Type B pancreatic cell (in vitro differentiated cells): ENCODE data around the gene PSMA3. TPM values are rescaled to one million over a fixed set of nuclear protein-coding genes. Genes with fewer than 3 reads are reported as not detected.

ENCODE experiments used
- DNase-seq: peaks from one replicate; pipeline ENCODE4 v3.0.0; 2021; ENCODE audit warnings: mixed read lengths; ENCODE audit not compliant: unreplicated experiment; ENCODE audit errors: extremely low spot score
- H3K27ac Mint-ChIP-seq: 2 replicates; pipeline ENCODE4 v1.8.0; 2021; ENCODE audit warnings: mild to moderate bottlenecking, mixed read lengths
- H3K27me3 Mint-ChIP-seq: 2 replicates; pipeline ENCODE4 v1.8.0; 2021; ENCODE audit warnings: mixed read lengths
- H3K36me3 Mint-ChIP-seq: 2 replicates; pipeline ENCODE4 v1.8.0; 2021; ENCODE audit warnings: mixed read lengths
- H3K4me1 Mint-ChIP-seq: one replicate; pipeline ENCODE4 v1.8.0; 2021; ENCODE audit warnings: mixed read lengths; ENCODE audit not compliant: unreplicated experiment
- H3K4me3 Mint-ChIP-seq: 2 replicates; pipeline ENCODE4 v1.8.0; 2021; ENCODE audit warnings: mild to moderate bottlenecking, mixed read lengths
- H3K9me3 Mint-ChIP-seq: 2 replicates; pipeline ENCODE4 v1.8.0; 2021; ENCODE audit warnings: mixed read lengths
- CTCF ChIP-seq: fragments of 200-600 bp; sonication (generic); conservative IDR thresholded peaks from 2 replicates; pipeline ENCODE4 v1.5.0; 2021; ENCODE audit warnings: antibody characterized with exemption, mild to moderate bottlenecking
- long read RNA-seq: library from polyadenylated mRNA; unstranded; transcript quantifications from one replicate; pipeline ENCODE4 v2.0.0, GENCODE V29; 2020
- total RNA-seq: library from RNA; stranded (reverse); gene quantifications from 2 replicates; pipeline ENCODE4 v1.2.1, GENCODE V29; 2021; ENCODE audit warnings: low replicate concordance

The PSMA3 gene
- total RNA-seq: 170 and 173 TPM in 2 replicates
- long read RNA-seq, transcript PSMA3-201 (11 exons, 970 nt): major isoform, 213 of 241 reads
- long read RNA-seq, partial matches to known transcripts: 1 of 241 reads
- long read RNA-seq, other reads (novel, unspliced or antisense): 26 of 241 reads

- Mint-ChIP-seq H3K4me3 (peak within 1 kb of the TSS; percentile 96), H3K36me3 (peaks cover 3% of the 10 kb centered on the region), H3K9me3 (no peaks in the 10 kb centered on the region), H3K4me1 (peaks cover 30% of the 10 kb centered on the region), H3K27me3 (peaks cover 2% of the 10 kb centered on the region), H3K27ac (peak within 1 kb of the TSS; percentile 99)
- TF ChIP-seq CTCF: peak; percentile 32
- peak; percentile 97 for DNase-seq
Observed at GRCh38 chr14:58244556-58245387, at the start of gene PSMA3. Gene PSMA3, plus strand, starts transcription at chr14:58244843. Its CDS starts 78 bp downstream, at chr14:58244921.

GRCh38 chr14:58196198-58196597, 48.4 kb upstream of the PSMA3 start:
- Mint-ChIP-seq H3K36me3 (peaks cover under 1% of the 10 kb centered on the region), H3K27ac (no peak overlapping the region), H3K27me3 (peaks cover 21% of the 10 kb centered on the region), H3K4me1 (peaks cover 15% of the 10 kb centered on the region), H3K9me3 (no peaks in the 10 kb centered on the region), H3K4me3 (no peak overlapping the region)
- DNase-seq: no peak
- TF ChIP-seq CTCF: no peak

DNA sequence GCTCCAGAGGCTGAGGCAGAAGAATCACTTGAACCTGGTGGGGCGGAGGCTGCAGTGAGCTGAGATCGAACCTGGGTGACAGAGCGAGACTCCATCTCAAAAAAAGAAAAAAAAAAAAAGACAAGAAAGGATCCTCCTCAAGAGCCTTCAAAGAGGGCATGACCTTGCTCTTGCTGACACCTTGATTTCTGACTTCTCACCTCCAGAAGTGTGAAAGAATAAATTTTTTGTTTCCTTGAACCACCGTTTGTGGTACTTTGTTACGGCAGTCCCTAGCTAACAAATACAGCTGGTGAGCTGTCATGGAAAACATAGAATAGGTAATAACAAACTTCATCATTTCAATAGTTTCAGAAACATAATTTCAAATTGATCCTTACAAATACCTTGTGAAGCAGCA, 46.6 kb upstream of the PSMA3 start:
- no peak for TF ChIP-seq CTCF
- Mint-ChIP-seq H3K36me3 (peaks cover 4% of the 10 kb centered on the region), H3K4me1 (peaks cover 17% of the 10 kb centered on the region), H3K27ac (no peak overlapping the region), H3K27me3 (peaks cover 13% of the 10 kb centered on the region), H3K9me3 (no peaks in the 10 kb centered on the region), H3K4me3 (peak overlapping the region; percentile 20)
- DNase-seq: no peak

- peak within 1 kb of the TSS; percentile 97 for H3K27ac Mint-ChIP-seq
- H3K4me3 Mint-ChIP-seq: peak within 1 kb of the TSS; percentile 98
- peaks cover 17% of the 10 kb centered on the region for H3K4me1 Mint-ChIP-seq
Observed at GRCh38 chr14:58199726-58200479, 44.7 kb upstream of the PSMA3 start, which contains the start of gene ACTR10. Gene ACTR10, plus strand, starts transcription at chr14:58200149. Its CDS starts 69 bp downstream, at chr14:58200218.

More at GRCh38 chr14:58199726-58200479, 44.7 kb upstream of the PSMA3 start, which contains the start of gene ACTR10:
- Mint-ChIP-seq H3K27me3 (peaks cover 5% of the 10 kb centered on the region), H3K36me3 (peaks cover 8% of the 10 kb centered on the region), H3K9me3 (no peaks in the 10 kb centered on the region)
- no peak for TF ChIP-seq CTCF
- peak; percentile 91 for DNase-seq
